Activated CD4-positive, alpha-beta T cell treated with anti-CD3 and anti-CD28 coated beads, Interleukin-2, amount 50 U/mL, for 4 hours (primary cell): Measurements from ENCODE around the gene ATP6AP2.

Source experiments
- DNase-seq, 2 experiments: peaks; one replicate each; pipeline ENCODE4 v3.0.0-alpha.2; 2020

The ATP6AP2 gene

DNA sequence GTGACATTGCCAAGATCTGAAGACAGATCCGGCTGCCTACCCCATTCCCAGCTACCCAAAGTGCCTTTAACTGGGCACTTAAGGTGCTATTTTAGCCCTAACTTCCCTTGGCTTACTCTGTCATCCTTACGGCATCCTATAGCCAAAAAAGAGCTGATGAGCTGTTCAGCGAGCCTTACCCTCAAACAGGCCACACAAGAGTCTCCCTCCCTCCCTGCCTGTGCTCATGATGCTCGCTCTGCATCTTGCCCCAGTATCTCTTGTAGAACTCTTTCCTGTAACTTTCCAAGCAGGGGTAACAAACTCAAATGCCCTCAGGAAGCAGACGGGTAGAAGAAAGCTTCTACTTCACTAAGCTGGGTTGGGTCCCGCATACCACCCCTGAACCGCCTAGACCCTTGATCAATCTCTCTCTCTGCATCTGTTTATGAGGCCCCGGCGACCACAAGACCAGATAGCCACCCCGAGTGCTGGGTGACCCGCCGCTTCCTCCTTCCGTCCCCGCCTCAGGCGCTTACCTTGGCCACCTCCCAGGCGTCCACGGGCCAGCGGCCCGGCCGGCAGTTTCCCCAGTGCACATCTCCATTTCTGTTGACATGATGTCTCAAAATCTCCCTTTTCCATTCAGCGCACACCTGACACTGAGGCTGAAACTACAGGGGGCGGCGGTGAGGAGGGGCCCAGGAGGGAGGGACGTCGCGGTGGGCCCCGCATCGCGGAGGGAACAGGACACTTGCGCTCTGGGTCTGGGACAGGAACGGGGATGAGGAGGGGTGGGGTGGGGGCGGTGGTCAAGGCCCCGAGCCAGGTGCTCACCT, 65.9 kb downstream of the ATP6AP2 start:
- peak; percentile 7 to 8 for DNase-seq

GRCh38 chrX:40647307-40648197, 66.8 kb downstream of the ATP6AP2 start, which contains the start of gene CXorf38:
CXorf38 (minus strand) TSS chrX:40647561; CDS start chrX:40647520, 41 bp downstream.
- peak; percentile 89 to 90 for DNase-seq

GRCh38 chrX:40651620-40652223, 71.0 kb downstream of the ATP6AP2 start:
- peak; percentile 60 to 61 for DNase-seq

- DNase-seq: no peak
Observed at GRCh38 chrX:40652664-40653063, 71.9 kb downstream of the ATP6AP2 start.

DNA sequence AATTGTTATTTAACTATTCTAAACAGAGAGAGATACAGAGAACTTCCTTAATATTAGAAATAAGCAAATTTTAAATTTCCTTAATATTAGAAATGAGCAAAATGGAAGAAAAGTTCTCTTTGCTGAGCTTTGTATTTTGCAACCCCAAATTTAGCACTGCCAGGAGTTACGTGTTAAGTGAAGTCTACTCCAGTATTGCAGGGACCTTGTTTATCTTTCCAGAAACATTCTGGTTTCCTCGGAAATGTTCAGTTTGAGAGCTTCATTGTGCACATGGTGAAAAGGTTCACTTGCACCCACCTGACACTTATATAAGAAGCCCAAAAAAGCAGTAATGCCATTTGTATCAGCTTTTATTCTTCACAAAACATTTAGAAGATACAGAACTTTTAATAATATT, 72.8 kb downstream of the ATP6AP2 start:
- no peak for DNase-seq
